K562 (cell line): Measurements from ENCODE around the gene UBXN10.

ENCODE experiments used
- CHD2 ChIP-seq: IDR thresholded peaks from 2 replicates; pipeline ENCODE4 v1.6.1; 2011; ENCODE audit warnings: low read depth, low read length
- GABPB1 ChIP-seq: sonication (generic); formaldehyde crosslinking; IDR thresholded peaks from 2 replicates; pipeline ENCODE4 v1.8.0; 2022; ENCODE audit warnings: mild to moderate bottlenecking, missing genetic modification reagents
- ZNF23 ChIP-seq: fragments of 250-450 bp; sonication (Bioruptor Pico); IDR thresholded peaks from 2 replicates; pipeline ENCODE4 v1.4.0; 2020; ENCODE audit warnings: mild to moderate bottlenecking
- ZNF274 ChIP-seq: IDR thresholded peaks from 2 replicates; pipeline ENCODE4 v1.6.1; 2011; ENCODE audit warnings: low read depth, mild to moderate bottlenecking, low read length, moderate library complexity, borderline replicate concordance

DNA sequence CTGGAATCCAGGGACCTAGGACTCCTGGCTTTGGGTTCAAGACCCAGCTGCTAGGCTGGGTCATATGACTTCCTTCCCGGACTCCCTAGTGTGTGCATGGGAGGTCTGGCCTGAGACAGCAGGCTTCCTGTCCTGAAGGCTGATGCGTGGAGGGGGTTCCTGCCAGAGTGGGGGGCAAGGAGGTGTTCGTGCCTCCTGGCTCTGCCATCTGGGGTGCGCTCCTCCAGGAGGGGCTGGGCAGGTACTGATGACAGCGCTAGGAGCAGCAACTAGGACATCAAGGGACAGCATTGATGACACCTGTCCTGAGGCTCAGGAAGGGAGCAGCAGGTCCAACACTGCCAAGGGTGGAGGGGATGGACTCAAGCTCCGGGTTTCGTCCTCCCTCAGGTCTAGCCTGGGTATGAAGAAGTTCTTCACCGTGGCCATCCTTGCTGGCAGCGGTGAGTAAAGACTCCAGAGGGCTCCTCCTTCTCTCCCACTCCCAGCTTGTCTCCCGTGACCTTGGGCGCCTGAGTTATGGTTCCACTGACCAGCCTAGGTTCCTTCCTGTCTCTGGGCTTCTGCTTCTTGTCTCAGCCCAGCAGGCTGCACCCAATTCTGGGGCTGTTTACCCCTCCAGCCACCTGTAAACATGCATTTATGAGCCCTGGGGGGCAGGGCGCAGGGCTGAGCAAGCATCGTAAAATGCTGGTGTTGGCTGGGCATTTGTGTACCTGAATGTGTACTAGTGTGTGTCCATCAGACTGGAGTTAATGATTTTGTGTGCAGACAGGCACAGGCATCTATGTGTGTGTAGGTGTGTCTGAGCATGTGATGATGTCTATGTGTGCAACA, 45.9 kb upstream of the UBXN10 start:
- TF ChIP-seq CHD2 (no peak), ZNF274 (no peak), GABPB1 (CRISPR knock-in tag) (no peak), ZNF23 (CRISPR knock-in tag) (no peak)
